Measurements from ENCODE around the gene SNRNP70.

GRCh38 chr19:49109569-49110233 is 24.4 kb downstream of the SNRNP70 start:
- TF ChIP-seq, protein P1, sequence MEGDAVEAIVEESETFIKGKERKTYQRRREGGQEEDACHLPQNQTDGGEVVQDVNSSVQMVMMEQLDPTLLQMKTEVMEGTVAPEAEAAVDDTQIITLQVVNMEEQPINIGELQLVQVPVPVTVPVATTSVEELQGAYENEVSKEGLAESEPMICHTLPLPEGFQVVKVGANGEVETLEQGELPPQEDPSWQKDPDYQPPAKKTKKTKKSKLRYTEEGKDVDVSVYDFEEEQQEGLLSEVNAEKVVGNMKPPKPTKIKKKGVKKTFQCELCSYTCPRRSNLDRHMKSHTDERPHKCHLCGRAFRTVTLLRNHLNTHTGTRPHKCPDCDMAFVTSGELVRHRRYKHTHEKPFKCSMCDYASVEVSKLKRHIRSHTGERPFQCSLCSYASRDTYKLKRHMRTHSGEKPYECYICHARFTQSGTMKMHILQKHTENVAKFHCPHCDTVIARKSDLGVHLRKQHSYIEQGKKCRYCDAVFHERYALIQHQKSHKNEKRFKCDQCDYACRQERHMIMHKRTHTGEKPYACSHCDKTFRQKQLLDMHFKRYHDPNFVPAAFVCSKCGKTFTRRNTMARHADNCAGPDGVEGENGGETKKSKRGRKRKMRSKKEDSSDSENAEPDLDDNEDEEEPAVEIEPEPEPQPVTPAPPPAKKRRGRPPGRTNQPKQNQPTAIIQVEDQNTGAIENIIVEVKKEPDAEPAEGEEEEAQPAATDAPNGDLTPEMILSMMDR (IDR thresholded peaks at IDR 0.05), result no peak
- TF ChIP-seq POLR2A (IDR thresholded peaks at IDR 0.05), result no peak
- no peak for TF ChIP-seq POLR2AphosphoS5 (IDR thresholded peaks at IDR 0.05)
